HPDE6-E6E7 (cell line): ENCODE data around the gene DIS3L2.

Experiments used
- DNase-seq: peaks from one replicate; pipeline ENCODE4 v3.0.0; 2011; ENCODE audit warnings: missing footprints; ENCODE audit errors: extremely low spot score

DIS3L2 gene

GRCh38 chr2:232264081-232264480 lies 302.6 kb downstream of the DIS3L2 start:
- DNase-seq, result no peak

- no peak for DNase-seq
Observed at GRCh38 chr2:232265329-232265728, 303.8 kb downstream of the DIS3L2 start.

GRCh38 chr2:232268636-232269165 lies 307.2 kb downstream of the DIS3L2 start:
- no peak for DNase-seq

GRCh38 chr2:232269867-232270266 lies 308.4 kb downstream of the DIS3L2 start:
- no peak for DNase-seq

GRCh38 chr2:232273903-232274643 lies 312.6 kb downstream of the DIS3L2 start:
- DNase-seq, result no peak

- DNase-seq, result no peak
Observed at GRCh38 chr2:232275670-232276069, 314.2 kb downstream of the DIS3L2 start.

- DNase-seq, result no peak
Observed at GRCh38 chr2:232276084-232276732, 314.7 kb downstream of the DIS3L2 start.

- DNase-seq, result no peak
Observed at GRCh38 chr2:232276733-232277313, 315.3 kb downstream of the DIS3L2 start.

- no peak for DNase-seq
Observed at GRCh38 chr2:232278534-232278933, 317.0 kb downstream of the DIS3L2 start.

- no peak for DNase-seq
Observed at GRCh38 chr2:232280341-232280740, 318.8 kb downstream of the DIS3L2 start.

GRCh38 chr2:232281858-232282507 lies 320.5 kb downstream of the DIS3L2 start:
- no peak for DNase-seq

GRCh38 chr2:232282508-232283055 lies 321.1 kb downstream of the DIS3L2 start:
- no peak for DNase-seq

GRCh38 chr2:232286001-232286868 lies 324.7 kb downstream of the DIS3L2 start:
- peak; percentile 66 for DNase-seq

GRCh38 chr2:232287316-232287715 lies 325.8 kb downstream of the DIS3L2 start:
- no peak for DNase-seq

GRCh38 chr2:232288489-232289030 lies 327.0 kb downstream of the DIS3L2 start:
- DNase-seq, result no peak

GRCh38 chr2:232290668-232291067 lies 329.2 kb downstream of the DIS3L2 start:
- DNase-seq, result no peak

- DNase-seq, result no peak
Observed at GRCh38 chr2:232291343-232291742, 329.8 kb downstream of the DIS3L2 start.

GRCh38 chr2:232292395-232293154 lies 331.1 kb downstream of the DIS3L2 start:
- peak; percentile 36 for DNase-seq

- DNase-seq, result no peak
Observed at GRCh38 chr2:232293191-232293590, 331.7 kb downstream of the DIS3L2 start.

GRCh38 chr2:232295971-232296370 lies 334.5 kb downstream of the DIS3L2 start:
- peak; percentile 19 for DNase-seq
